Panc1 (cell line): ENCODE data around the gene SNRNP48. TPM values are rescaled to one million over a fixed set of nuclear protein-coding genes. Genes with fewer than 3 reads are reported as not detected.
A peak's percentile ranks its signal among the peaks of the same experiment; 100 is the strongest.

Experiments used
- ATAC-seq: fragments of 200-7000 bp; cut with Tn5 transposase; 2 replicates; pipeline ENCODE4 v1.9.1; 2020; ENCODE audit warnings: mild to moderate bottlenecking, moderate library complexity
- BruUV-seq: library from RNA; stranded (reverse); fragments of 400-500 nt; replicated peaks from 2 replicates; lab custom pipeline; 2021; lab: Mats Ljungman, UMichigan
- CTCF ChIA-PET: fragments of 300-600 bp; sonication (Branson Sonifier 250); formaldehyde crosslinking; loops from one replicate; lab custom pipeline; 2022; ENCODE audit warnings: antibody characterized with exemption; lab: Charles Lee
- POLR2A ChIA-PET: fragments of 300-600 bp; sonication (Branson Sonifier 250); formaldehyde crosslinking; loops from one replicate; lab custom pipeline; 2022; ENCODE audit warnings: antibody characterized with exemption; lab: Charles Lee
- DNase-seq: peaks from one replicate; pipeline ENCODE4 v3.0.0-alpha.2; 2010; ENCODE audit warnings: low read depth, low spot score
- H3K27ac ChIP-seq: 2 replicates; pipeline ENCODE4 v1.5.1; 2011; ENCODE audit warnings: mild to moderate bottlenecking, low read length, inconsistent platforms
- H3K27me3 ChIP-seq: fragments of 200-500 bp; sonication (Bioruptor generic); 2 replicates; pipeline ENCODE4 v1.6.0; 2014; ENCODE audit warnings: low read length, inconsistent platforms; ENCODE audit not compliant: control insufficient read depth, insufficient read depth
- H3K36me3 ChIP-seq: fragments of 200-500 bp; sonication (Bioruptor generic); 2 replicates; pipeline ENCODE4 v1.5.1; 2014; ENCODE audit warnings: inconsistent platforms, mild to moderate bottlenecking, low read length, moderate library complexity; ENCODE audit not compliant: control insufficient read depth, insufficient read depth
- H3K4me1 ChIP-seq: 2 replicates; pipeline ENCODE4 v1.5.1; 2011; ENCODE audit warnings: inconsistent platforms, mild to moderate bottlenecking, low read length, moderate library complexity; ENCODE audit not compliant: control insufficient read depth, insufficient read depth
- H3K4me3 ChIP-seq, 2 experiments: 2 replicates each; pipeline ENCODE4 v1.5.1; 2011 to 2012; ENCODE audit warnings: low read depth in 2 of 2, low read length in 2 of 2, mild to moderate bottlenecking in 2 of 2, inconsistent platforms in 1 of 2, moderate library complexity in 1 of 2
- H3K9me3 ChIP-seq: fragments of 200-500 bp; sonication (Bioruptor generic); 2 replicates; pipeline ENCODE4 v1.5.1; 2014; ENCODE audit warnings: low read depth, mild to moderate bottlenecking, inconsistent platforms, low read length, moderate library complexity; ENCODE audit not compliant: control insufficient read depth, insufficient read depth
- POLR2AphosphoS5 ChIP-seq: IDR thresholded peaks from 2 replicates; pipeline ENCODE4 v1.6.1; 2012; ENCODE audit warnings: mild to moderate bottlenecking, low read depth, low read length, moderate library complexity
- SIN3A ChIP-seq: IDR thresholded peaks from 2 replicates; pipeline ENCODE4 v1.6.1; 2012; ENCODE audit warnings: low read depth, mild to moderate bottlenecking, low read length, moderate library complexity, borderline replicate concordance; ENCODE audit not compliant: insufficient read depth
- TCF7L2 ChIP-seq: IDR thresholded peaks from 2 replicates; pipeline ENCODE4 v1.6.1; 2011; ENCODE audit warnings: mild to moderate bottlenecking, low read depth, low read length, inconsistent platforms
- in situ Hi-C: cut with HindIII; loops from 2 replicates; pipeline ENCODE4 v1.10.0; 2016; ENCODE audit warnings: low sequenced_read_pairs, low pct_unique_long_range_greater_than_20kb
- intact Hi-C: fragments of 100-400 bp; cut with micrococcal nuclease; formaldehyde crosslinking; loops from one replicate; pipeline ENCODE4 v1.10.0; 2022; ENCODE audit not compliant: unreplicated experiment
- total RNA-seq: library from RNA; stranded (reverse); gene quantifications from one replicate; pipeline ENCODE4 v1.2.1, GENCODE V29; 2021; ENCODE audit not compliant: unreplicated experiment
- TF ChIP-seq, protein P1 (sequence below), 2 experiments: IDR thresholded peaks; 2 replicates each; pipeline ENCODE4 v1.6.1; 2011 to 2012; ENCODE audit warnings: low read depth in 2 of 2, control low read depth in 1 of 2, low read length in 1 of 2, mild to moderate bottlenecking in 1 of 2, moderate library complexity in 1 of 2; ENCODE audit not compliant: insufficient read depth in 1 of 2
- TF ChIP-seq, protein P2 (sequence below): fragments of 450-650 bp; IDR thresholded peaks from 2 replicates; pipeline ENCODE4 v1.5.1; 2017; ENCODE audit warnings: mild to moderate bottlenecking

Gene SNRNP48
- total RNA-seq, 1 experiment from 2014 or later: 10.7 TPM

GRCh38 chr6:7542874-7543624, 46.9 kb upstream of the SNRNP48 start:
- POLR2A ChIA-PET: interaction anchor here (0.7 kb wide), 1 partner anchor 373 kb away, joined by 11 read pairs; no protein-coding TSS in a partner anchor
- intact Hi-C loops: no loop called here
- no TSS peak for BruUV-seq

DNA sequence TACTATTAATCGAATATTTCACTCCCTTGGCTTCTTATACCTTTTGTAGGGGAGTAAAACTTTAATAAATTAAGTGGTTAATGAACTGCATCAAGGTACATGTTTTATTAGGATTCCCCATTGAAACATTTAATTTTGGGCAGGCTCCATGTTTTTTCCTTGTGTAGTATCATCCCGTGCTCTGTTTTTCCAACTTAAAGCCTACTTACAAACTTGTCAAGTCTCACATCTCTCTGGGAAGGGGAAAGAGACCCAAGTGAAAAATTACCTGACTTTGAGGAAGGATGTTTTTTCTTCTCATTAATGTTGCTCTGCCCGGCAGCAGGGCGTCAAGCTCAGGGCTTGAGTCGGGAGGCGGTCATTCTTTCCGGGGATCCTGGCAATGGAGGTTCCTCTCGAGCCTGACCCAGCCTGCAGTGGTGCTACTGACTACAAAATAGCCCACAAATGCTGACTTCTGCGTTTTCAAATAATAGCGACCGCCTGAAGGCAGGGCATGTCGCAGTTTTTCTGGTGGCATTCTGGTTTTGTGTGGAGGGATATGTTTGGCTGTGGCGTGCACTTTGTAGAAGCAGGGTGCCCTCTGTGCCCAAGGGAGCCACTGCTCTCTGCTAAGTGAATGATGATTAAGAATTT, 46.1 kb upstream of the SNRNP48 start:
- H3K36me3 ChIP-seq: peaks cover 2% of the 10 kb centered on the region; the same call in 1 of the 2 replicates
- ATAC-seq (no peak), DNase-seq (no peak)
- intact Hi-C loops: no loop called here
- H3K9me3 ChIP-seq: no peaks in the 10 kb centered on the region
- BruUV-seq: TSS peak; percentile 68
- peak overlapping the region; percentile 1 to 4; a peak in 1 of 4 replicates for H3K4me3 ChIP-seq
- in situ Hi-C loops: no loop called here
- TF ChIP-seq, protein P1, sequence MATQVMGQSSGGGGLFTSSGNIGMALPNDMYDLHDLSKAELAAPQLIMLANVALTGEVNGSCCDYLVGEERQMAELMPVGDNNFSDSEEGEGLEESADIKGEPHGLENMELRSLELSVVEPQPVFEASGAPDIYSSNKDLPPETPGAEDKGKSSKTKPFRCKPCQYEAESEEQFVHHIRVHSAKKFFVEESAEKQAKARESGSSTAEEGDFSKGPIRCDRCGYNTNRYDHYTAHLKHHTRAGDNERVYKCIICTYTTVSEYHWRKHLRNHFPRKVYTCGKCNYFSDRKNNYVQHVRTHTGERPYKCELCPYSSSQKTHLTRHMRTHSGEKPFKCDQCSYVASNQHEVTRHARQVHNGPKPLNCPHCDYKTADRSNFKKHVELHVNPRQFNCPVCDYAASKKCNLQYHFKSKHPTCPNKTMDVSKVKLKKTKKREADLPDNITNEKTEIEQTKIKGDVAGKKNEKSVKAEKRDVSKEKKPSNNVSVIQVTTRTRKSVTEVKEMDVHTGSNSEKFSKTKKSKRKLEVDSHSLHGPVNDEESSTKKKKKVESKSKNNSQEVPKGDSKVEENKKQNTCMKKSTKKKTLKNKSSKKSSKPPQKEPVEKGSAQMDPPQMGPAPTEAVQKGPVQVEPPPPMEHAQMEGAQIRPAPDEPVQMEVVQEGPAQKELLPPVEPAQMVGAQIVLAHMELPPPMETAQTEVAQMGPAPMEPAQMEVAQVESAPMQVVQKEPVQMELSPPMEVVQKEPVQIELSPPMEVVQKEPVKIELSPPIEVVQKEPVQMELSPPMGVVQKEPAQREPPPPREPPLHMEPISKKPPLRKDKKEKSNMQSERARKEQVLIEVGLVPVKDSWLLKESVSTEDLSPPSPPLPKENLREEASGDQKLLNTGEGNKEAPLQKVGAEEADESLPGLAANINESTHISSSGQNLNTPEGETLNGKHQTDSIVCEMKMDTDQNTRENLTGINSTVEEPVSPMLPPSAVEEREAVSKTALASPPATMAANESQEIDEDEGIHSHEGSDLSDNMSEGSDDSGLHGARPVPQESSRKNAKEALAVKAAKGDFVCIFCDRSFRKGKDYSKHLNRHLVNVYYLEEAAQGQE (IDR thresholded peaks at IDR 0.05; ENCODE audit: insufficient read depth in 1 of 2, low read depth in 2 of 2, low read length in 1 of 2): no peak
- TF ChIP-seq POLR2AphosphoS5 (no peak), SIN3A (no peak)
- TF ChIP-seq, protein P2, sequence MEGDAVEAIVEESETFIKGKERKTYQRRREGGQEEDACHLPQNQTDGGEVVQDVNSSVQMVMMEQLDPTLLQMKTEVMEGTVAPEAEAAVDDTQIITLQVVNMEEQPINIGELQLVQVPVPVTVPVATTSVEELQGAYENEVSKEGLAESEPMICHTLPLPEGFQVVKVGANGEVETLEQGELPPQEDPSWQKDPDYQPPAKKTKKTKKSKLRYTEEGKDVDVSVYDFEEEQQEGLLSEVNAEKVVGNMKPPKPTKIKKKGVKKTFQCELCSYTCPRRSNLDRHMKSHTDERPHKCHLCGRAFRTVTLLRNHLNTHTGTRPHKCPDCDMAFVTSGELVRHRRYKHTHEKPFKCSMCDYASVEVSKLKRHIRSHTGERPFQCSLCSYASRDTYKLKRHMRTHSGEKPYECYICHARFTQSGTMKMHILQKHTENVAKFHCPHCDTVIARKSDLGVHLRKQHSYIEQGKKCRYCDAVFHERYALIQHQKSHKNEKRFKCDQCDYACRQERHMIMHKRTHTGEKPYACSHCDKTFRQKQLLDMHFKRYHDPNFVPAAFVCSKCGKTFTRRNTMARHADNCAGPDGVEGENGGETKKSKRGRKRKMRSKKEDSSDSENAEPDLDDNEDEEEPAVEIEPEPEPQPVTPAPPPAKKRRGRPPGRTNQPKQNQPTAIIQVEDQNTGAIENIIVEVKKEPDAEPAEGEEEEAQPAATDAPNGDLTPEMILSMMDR: no peak
- no peak overlapping the region for H3K27ac ChIP-seq
- peaks cover 29% of the 10 kb centered on the region for H3K27me3 ChIP-seq
- CTCF ChIA-PET: no interaction called here
- POLR2A ChIA-PET: no interaction called here
- H3K4me1 ChIP-seq: peaks cover 8% of the 10 kb centered on the region

More at GRCh38 chr6:7542874-7543624, 46.9 kb upstream of the SNRNP48 start:
- DNase-seq (no peak), ATAC-seq (peak; percentile 64)
- H3K27ac ChIP-seq: peak overlapping the region; percentile 15; the same call in 1 of the 2 replicates
- H3K4me3 ChIP-seq: peak overlapping the region; percentile 50 to 61
- peaks cover 2% of the 10 kb centered on the region; the same call in 1 of the 2 replicates for H3K36me3 ChIP-seq
- H3K9me3 ChIP-seq: no peaks in the 10 kb centered on the region
- in situ Hi-C loops: no loop called here
- CTCF ChIA-PET: no interaction called here
- H3K4me1 ChIP-seq: peaks cover 4% of the 10 kb centered on the region
- peaks cover 29% of the 10 kb centered on the region for H3K27me3 ChIP-seq
- TF ChIP-seq POLR2AphosphoS5 (no peak), TCF7L2 (0 out of 2 replicates have a peak, but pooled peaks have one; percentile 28)
- TF ChIP-seq, protein P2: no peak
